ENCODE data around the gene HS1BP3. TPM values are rescaled to one million over a fixed set of nuclear protein-coding genes. Genes with fewer than 3 reads are reported as not detected.

The HS1BP3 gene
- total RNA-seq, 1 donor from 2014 or later: 22.1 TPM

- peaks cover 4% of the 10 kb centered on the region for H3K4me1 Mint-ChIP-seq (ENCODE audit: unreplicated experiment)
- TF ChIP-seq CTCF (conservative IDR thresholded peaks at IDR 0.05): no peak
- peaks cover 20% of the 10 kb centered on the region for H3K36me3 Mint-ChIP-seq
- H3K9me3 Mint-ChIP-seq: no peaks in the 10 kb centered on the region
- no peak overlapping the region for H3K4me3 Mint-ChIP-seq
- no peaks in the 10 kb centered on the region for H3K27me3 Mint-ChIP-seq
- no peak overlapping the region for H3K27ac Mint-ChIP-seq
- DNase-seq (ENCODE audit: extremely low spot score, unreplicated experiment): no peak
Observed at GRCh38 chr2:20692081-20692480, 41.2 kb upstream of the HS1BP3 start.

DNA sequence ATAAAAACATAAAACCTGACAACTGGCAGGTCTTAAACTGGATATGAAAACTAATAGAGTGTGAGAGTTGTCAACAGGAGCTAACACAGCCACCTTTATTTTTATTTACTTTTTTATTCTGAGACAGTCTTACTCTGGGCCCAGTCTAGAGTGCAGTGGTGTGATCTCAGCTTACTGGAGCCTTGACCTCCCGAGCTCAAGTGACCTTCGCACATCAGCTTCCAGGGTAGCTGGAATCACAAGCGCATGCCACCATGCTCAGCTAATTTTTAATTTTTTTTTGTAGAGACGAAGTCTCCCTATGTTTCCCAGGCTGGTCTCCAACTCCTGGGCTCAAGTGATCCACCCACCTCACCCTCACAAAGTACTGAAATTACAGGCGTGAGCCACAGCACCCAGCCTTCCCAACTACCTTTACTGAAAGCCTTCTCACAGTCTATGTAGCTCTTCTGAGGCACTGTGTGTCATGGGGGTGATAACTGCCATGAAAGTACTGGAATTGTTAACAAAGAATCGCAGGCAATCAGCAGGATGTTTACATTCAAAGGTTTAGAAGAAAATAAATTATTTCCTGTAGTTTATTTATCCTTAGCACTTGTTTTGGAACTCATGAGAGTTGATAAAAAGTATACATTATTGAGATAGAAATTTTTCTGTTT, 40.3 kb upstream of the HS1BP3 start:
- H3K27ac Mint-ChIP-seq: no peak overlapping the region
- H3K27me3 Mint-ChIP-seq: no peaks in the 10 kb centered on the region
- H3K4me3 Mint-ChIP-seq: no peak overlapping the region
- DNase-seq (ENCODE audit: extremely low spot score, unreplicated experiment): no peak
- H3K4me1 Mint-ChIP-seq (ENCODE audit: unreplicated experiment): peaks cover 4% of the 10 kb centered on the region
- TF ChIP-seq CTCF (conservative IDR thresholded peaks at IDR 0.05): no peak
- H3K36me3 Mint-ChIP-seq: peaks cover 29% of the 10 kb centered on the region
- no peaks in the 10 kb centered on the region for H3K9me3 Mint-ChIP-seq

- no peaks in the 10 kb centered on the region for H3K27me3 Mint-ChIP-seq
- H3K27ac Mint-ChIP-seq: no peak overlapping the region
- no peaks in the 10 kb centered on the region for H3K9me3 Mint-ChIP-seq
- no peak for TF ChIP-seq CTCF (conservative IDR thresholded peaks at IDR 0.05)
- peaks cover 4% of the 10 kb centered on the region for H3K4me1 Mint-ChIP-seq (ENCODE audit: unreplicated experiment)
- DNase-seq (ENCODE audit: extremely low spot score, unreplicated experiment): no peak
- H3K36me3 Mint-ChIP-seq: peaks cover 35% of the 10 kb centered on the region
- no peak overlapping the region for H3K4me3 Mint-ChIP-seq
Observed at GRCh38 chr2:20689428-20690264, 38.7 kb upstream of the HS1BP3 start.

GRCh38 chr2:20687260-20687832, 36.4 kb upstream of the HS1BP3 start:
- Mint-ChIP-seq H3K9me3 (no peaks in the 10 kb centered on the region), H3K27ac (no peak overlapping the region), H3K27me3 (no peaks in the 10 kb centered on the region), H3K36me3 (peaks cover 44% of the 10 kb centered on the region), H3K4me3 (no peak overlapping the region), H3K4me1 (ENCODE audit: unreplicated experiment) (peaks cover 4% of the 10 kb centered on the region)
- DNase-seq (ENCODE audit: extremely low spot score, unreplicated experiment): no peak
- TF ChIP-seq CTCF (conservative IDR thresholded peaks at IDR 0.05): no peak

DNA sequence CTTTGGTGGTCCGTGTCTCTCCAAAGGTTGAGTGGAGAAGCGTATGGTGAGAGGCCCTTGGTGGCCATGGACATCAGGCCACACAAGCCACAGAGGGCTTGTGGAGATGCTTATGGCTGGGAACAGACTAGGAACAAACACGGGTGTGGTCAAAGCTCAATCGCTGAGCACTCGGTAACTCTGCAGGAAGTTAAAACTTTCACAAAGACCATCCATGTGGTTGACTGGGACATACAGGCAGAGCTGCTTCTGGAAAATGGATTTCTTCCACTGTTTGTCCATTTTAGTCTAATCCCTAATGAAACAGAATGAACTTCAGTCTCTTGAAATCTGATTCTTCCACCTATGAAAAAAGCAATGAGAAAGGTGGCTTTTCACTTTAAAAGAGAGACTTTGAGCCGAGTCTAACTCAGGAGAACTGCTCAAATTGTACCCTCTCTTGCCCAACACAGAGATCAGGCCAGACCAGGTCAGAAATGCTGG, 33.7 kb upstream of the HS1BP3 start:
- H3K36me3 Mint-ChIP-seq: peaks cover 47% of the 10 kb centered on the region
- no peaks in the 10 kb centered on the region for H3K4me1 Mint-ChIP-seq (ENCODE audit: unreplicated experiment)
- no peaks in the 10 kb centered on the region for H3K27me3 Mint-ChIP-seq
- TF ChIP-seq CTCF (conservative IDR thresholded peaks at IDR 0.05): no peak
- H3K4me3 Mint-ChIP-seq: no peak overlapping the region
- no peaks in the 10 kb centered on the region for H3K9me3 Mint-ChIP-seq
- no peak for DNase-seq (ENCODE audit: extremely low spot score, unreplicated experiment)
- H3K27ac Mint-ChIP-seq: no peak overlapping the region

All from type B pancreatic cell (in vitro differentiated cells).